SH-SY5Y (cell line): ENCODE results near the gene SLC12A1.

Source experiments
- GATA2 ChIP-seq: IDR thresholded peaks from 2 replicates; pipeline ENCODE4 v1.6.1; 2011; ENCODE audit warnings: mild to moderate bottlenecking, low read depth, low read length
- GATA3 ChIP-seq: IDR thresholded peaks from 2 replicates; pipeline ENCODE4 v1.6.1; 2011; ENCODE audit warnings: low read depth, mild to moderate bottlenecking, low read length, moderate library complexity

GRCh38 chr15:48233246-48233645 is 27.1 kb downstream of the SLC12A1 start:
- TF ChIP-seq GATA3 = no peak
- no peak for TF ChIP-seq GATA2
